Natural killer cell (primary cell): Measurements from ENCODE around the gene FCER1G. TPM values are rescaled to one million over a fixed set of nuclear protein-coding genes. Genes with fewer than 3 reads are reported as not detected.

Experiments used
- ATAC-seq, 3 donors: fragments of 150-1000 bp in 2 of 3; fragments of 200-7000 bp in 1 of 3; cut with Tn5 transposase; 1 replicate in 1 of 3; 2 replicates in 2 of 3; pipeline ENCODE4 v1.10.0; 2021; ENCODE audit warnings: mild to moderate bottlenecking in 2 of 3, moderate library complexity in 2 of 3
- DNase-seq, 2 donors: peaks; one replicate each; pipeline versions ENCODE4 v3.0.0 to v3.0.0-alpha.2; 2013 to 2021; ENCODE audit warnings: mixed read lengths in 1 of 2
- H3K27ac ChIP-seq: one replicate; pipeline ENCODE4 v1.5.1; 2013; ENCODE audit warnings: mild to moderate bottlenecking, low read length
- H3K27me3 ChIP-seq: one replicate; pipeline ENCODE4 v1.6.1; 2013; ENCODE audit warnings: low read length; ENCODE audit not compliant: control insufficient read depth, insufficient read depth
- H3K36me3 ChIP-seq: one replicate; pipeline ENCODE4 v1.6.1; 2013; ENCODE audit warnings: low read length; ENCODE audit not compliant: control insufficient read depth, insufficient read depth
- H3K4me1 ChIP-seq: one replicate; pipeline ENCODE4 v1.6.1; 2013; ENCODE audit warnings: low read length; ENCODE audit not compliant: control insufficient read depth, insufficient read depth
- H3K4me3 ChIP-seq: one replicate; pipeline ENCODE4 v1.5.1; 2013; ENCODE audit warnings: low read length
- H3K9me3 ChIP-seq: one replicate; pipeline ENCODE4 v1.6.1; 2013; ENCODE audit warnings: low read length; ENCODE audit not compliant: control insufficient read depth, insufficient read depth
- H3K27ac Mint-ChIP-seq, 2 donors: one replicate each; pipeline ENCODE4 v1.8.0; 2022; ENCODE audit warnings: mild to moderate bottlenecking in 2 of 2, mixed read lengths in 2 of 2, moderate library complexity in 1 of 2
- H3K27me3 Mint-ChIP-seq, 2 donors: one replicate each; pipeline ENCODE4 v1.8.0; 2022; ENCODE audit warnings: low read depth in 2 of 2, mixed read lengths in 2 of 2
- H3K36me3 Mint-ChIP-seq: one replicate; pipeline ENCODE4 v1.8.0; 2022; ENCODE audit warnings: mixed read lengths
- H3K4me1 Mint-ChIP-seq, 2 donors: one replicate each; pipeline ENCODE4 v1.8.0; 2022; ENCODE audit warnings: mixed read lengths in 2 of 2
- H3K4me3 Mint-ChIP-seq: one replicate; pipeline ENCODE4 v1.8.0; 2022; ENCODE audit warnings: mild to moderate bottlenecking, moderate library complexity, mixed read lengths
- H3K9me3 Mint-ChIP-seq, 2 donors: one replicate each; pipeline ENCODE4 v1.8.0; 2022; ENCODE audit warnings: mixed read lengths in 2 of 2
- WGBS: methylation state at CpG from one replicate; pipeline ENCODE4 v1.1.7; 2013; ENCODE audit warnings: missing lambda C conversion rate; ENCODE audit not compliant: insufficient coverage; 5-methylcytosine and 5-hydroxymethylcytosine counted together
- intact Hi-C: fragments of 100-400 bp; cut with micrococcal nuclease; formaldehyde crosslinking; loops from one replicate; pipeline ENCODE4 v1.14.2; 2022
- total RNA-seq, 4 donors: library from RNA; stranded (reverse); fragments of 120-200 nt in 1 of 4; gene quantifications; one replicate each; pipeline versions ENCODE4 v1.2.3 to v1.2.4, GENCODE V29; 2013 to 2022
- TF ChIP-seq, protein P1 (sequence below): fragments of 200-600 bp; IDR thresholded peaks from one replicate; pipeline ENCODE4 v1.8.0; 2022; ENCODE audit warnings: antibody characterized with exemption

The FCER1G gene
- total RNA-seq, 3 donors from 2014 or later (not counting 1 experiment from before 2014, with no cell fraction given), result 226 to 281 (median 259) TPM

DNA sequence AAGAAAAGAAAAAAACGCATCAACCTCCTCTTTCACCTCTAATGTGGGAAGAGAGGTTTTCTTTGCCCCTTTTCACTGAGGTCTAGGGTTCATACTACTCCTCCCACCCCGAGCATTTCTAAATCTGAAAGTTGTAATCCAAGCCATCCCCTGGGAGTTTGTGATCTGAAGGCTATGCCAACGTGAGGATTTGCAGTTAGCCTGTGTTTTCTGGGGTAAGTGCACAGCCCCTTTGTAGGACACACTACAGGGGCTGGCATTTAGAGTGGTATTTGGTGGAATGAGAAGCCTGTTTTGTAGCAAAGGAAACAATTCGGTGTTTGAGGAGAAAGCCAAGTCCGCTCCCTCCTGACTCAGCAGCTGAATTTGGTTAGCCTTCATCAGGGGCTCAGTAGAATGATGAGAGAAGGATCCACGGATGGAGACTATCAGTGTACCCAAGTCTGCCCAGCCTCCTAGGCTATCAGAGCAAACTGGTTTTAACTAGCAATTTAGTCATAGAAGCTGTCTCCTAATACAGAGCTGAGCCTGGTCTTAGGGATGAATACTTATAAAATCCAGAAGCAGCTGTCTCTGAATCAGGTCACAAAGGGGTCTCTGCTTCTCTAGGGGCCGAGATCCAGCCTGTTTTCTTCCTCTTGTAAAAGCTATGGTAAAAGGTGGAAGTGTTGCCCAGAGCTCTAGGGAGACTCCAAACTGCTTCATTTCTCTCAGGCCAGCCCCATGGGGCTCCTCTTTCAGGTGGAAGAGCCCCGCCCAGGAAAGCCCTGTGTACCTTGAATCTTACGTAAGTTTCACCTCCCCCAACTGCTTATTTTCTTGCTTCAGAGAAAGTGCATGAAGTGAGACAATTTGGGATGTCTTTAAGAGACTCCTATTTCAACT lies 45.5 kb downstream of the FCER1G start:
- intact Hi-C loops, result no loop called here
- peak overlapping the region; percentile 77 for H3K4me3 Mint-ChIP-seq
- H3K27me3 ChIP-seq, result peaks cover 21% of the 10 kb centered on the region

DNA sequence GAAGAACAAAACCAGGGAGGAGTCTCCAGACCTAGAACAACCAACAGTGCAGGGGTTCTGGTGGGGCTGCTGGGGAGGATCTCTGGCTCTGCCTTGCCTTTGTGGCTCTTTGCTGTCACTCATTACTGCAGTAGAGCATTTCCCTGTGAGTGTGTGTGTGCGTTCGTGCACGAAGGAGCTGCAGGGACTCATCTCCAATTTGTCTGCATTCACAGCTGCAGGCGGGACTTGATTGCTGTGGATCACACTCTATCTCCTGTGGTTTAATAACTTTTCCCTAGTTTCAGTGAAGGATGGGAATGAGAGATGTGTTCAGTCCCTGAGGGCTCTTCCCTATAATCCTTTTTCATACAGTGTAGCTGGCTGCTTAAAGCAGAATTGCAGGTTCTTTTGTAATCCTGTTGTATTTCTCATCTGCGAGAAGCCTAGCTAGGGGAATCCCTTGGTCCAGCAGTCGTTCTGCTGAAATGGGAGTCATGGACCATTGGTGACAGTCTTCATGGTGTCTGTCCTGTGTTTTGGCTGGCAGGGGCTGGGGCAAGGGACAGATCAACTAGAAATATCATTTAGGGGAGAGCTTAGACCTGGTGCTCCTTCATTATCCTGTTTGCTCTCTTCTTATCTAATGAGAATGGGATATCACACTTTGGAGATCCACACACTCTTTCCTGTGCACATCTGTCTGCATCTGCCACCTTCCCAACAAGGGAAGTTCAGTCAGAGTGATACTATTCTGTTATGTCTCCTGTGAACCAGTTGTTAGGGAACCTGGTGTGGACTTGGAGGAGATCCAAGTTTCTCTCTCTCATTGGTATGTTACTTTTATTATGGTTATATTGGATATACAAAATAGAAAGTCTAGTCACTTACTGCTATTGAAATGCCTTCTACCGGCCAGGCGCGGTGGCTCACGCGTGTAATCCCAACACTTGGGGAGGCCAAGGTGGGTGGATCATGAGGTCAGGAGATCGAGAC lies 46.5 kb downstream of the FCER1G start:
- Mint-ChIP-seq H3K27me3 (peaks cover 43 to 49% of the 10 kb centered on the region in 2 donors), H3K27ac (no peak overlapping the region), H3K4me3 (no peak overlapping the region), H3K36me3 (peaks cover 17% of the 10 kb centered on the region), H3K4me1 (peaks cover 12 to 15% of the 10 kb centered on the region in 2 donors), H3K9me3 (peaks cover 0 to 7% of the 10 kb centered on the region in 2 donors)
- TF ChIP-seq, protein P1, sequence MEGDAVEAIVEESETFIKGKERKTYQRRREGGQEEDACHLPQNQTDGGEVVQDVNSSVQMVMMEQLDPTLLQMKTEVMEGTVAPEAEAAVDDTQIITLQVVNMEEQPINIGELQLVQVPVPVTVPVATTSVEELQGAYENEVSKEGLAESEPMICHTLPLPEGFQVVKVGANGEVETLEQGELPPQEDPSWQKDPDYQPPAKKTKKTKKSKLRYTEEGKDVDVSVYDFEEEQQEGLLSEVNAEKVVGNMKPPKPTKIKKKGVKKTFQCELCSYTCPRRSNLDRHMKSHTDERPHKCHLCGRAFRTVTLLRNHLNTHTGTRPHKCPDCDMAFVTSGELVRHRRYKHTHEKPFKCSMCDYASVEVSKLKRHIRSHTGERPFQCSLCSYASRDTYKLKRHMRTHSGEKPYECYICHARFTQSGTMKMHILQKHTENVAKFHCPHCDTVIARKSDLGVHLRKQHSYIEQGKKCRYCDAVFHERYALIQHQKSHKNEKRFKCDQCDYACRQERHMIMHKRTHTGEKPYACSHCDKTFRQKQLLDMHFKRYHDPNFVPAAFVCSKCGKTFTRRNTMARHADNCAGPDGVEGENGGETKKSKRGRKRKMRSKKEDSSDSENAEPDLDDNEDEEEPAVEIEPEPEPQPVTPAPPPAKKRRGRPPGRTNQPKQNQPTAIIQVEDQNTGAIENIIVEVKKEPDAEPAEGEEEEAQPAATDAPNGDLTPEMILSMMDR, result no peak
- ATAC-seq (no peak), DNase-seq (no peak)
- WGBS, result 79% methylated on average over 6 of the region's 12 CpGs
- peaks cover 13% of the 10 kb centered on the region for H3K9me3 ChIP-seq
- H3K4me3 ChIP-seq, result no peak overlapping the region
- no peak overlapping the region for H3K27ac ChIP-seq
- H3K36me3 ChIP-seq, result no peaks in the 10 kb centered on the region
- intact Hi-C loops, result no loop called here
- peaks cover 21% of the 10 kb centered on the region for H3K27me3 ChIP-seq
- peaks cover 13% of the 10 kb centered on the region for H3K4me1 ChIP-seq

More for the DNA sequence above, 45.5 kb downstream of the FCER1G start:
- H3K9me3 ChIP-seq, result peaks cover 13% of the 10 kb centered on the region
- H3K9me3 Mint-ChIP-seq, result peaks cover 0 to 8% of the 10 kb centered on the region in 2 donors
- no peak overlapping the region for H3K4me3 ChIP-seq
- H3K27ac Mint-ChIP-seq, result no peak overlapping the region
- H3K4me1 Mint-ChIP-seq, result peaks cover 12 to 15% of the 10 kb centered on the region in 2 donors
- no peaks in the 10 kb centered on the region for H3K36me3 ChIP-seq
- no peak for ATAC-seq
- H3K27me3 Mint-ChIP-seq, result peaks cover 46 to 49% of the 10 kb centered on the region in 2 donors
- H3K4me1 ChIP-seq, result peaks cover 13% of the 10 kb centered on the region
- DNase-seq, result no peak
- H3K27ac ChIP-seq, result no peak overlapping the region
- peaks cover 17% of the 10 kb centered on the region for H3K36me3 Mint-ChIP-seq
- TF ChIP-seq, protein P1, result no peak
- 48% methylated on average over 5 of the region's 9 CpGs for WGBS

DNA sequence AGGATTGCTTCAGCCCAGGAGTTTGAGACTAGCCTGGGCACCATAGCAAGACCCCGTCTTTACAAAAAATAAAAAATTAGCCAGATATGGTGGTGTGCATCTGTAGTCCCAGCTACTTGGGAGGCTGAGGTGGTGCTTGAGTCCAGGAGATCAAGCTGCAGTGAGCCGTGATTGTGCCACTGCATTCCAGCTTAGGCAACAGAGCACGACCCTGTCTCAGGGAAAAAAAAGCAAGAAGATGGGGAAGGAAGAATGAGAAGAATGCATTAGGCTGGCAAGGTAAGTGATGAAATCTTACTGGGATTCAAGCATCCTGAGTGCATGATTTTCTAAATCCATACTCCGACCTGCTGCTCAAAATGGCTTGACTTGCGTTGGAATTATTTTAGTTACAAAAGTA lies 50.2 kb downstream of the FCER1G start:
- no peaks in the 10 kb centered on the region for H3K36me3 ChIP-seq
- Mint-ChIP-seq H3K27me3 (peaks cover 15 to 18% of the 10 kb centered on the region in 2 donors), H3K36me3 (no peaks in the 10 kb centered on the region), H3K27ac (no peak overlapping the region), H3K4me1 (peaks cover 0 to 5% of the 10 kb centered on the region in 2 donors), H3K9me3 (no peaks in the 10 kb centered on the region), H3K4me3 (no peak overlapping the region)
- H3K27me3 ChIP-seq, result peaks cover 6% of the 10 kb centered on the region
- TF ChIP-seq, protein P1, result no peak
- DNase-seq (no peak), ATAC-seq (no peak)
- WGBS, result 95% methylated on average over 5 of the region's 5 CpGs
- H3K4me3 ChIP-seq, result no peak overlapping the region
- intact Hi-C loops, result no loop called here
- no peaks in the 10 kb centered on the region for H3K4me1 ChIP-seq
- no peak overlapping the region for H3K27ac ChIP-seq
- H3K9me3 ChIP-seq, result no peaks in the 10 kb centered on the region
